Measurements from ENCODE around the gene CBLN1. TPM values are rescaled to one million over a fixed set of nuclear protein-coding genes. Genes with fewer than 3 reads are reported as not detected.

The CBLN1 gene
- total and polyA plus RNA-seq, 2 donors (not counting 1 experiment from before 2014, with no cell fraction given) = not detected

DNA sequence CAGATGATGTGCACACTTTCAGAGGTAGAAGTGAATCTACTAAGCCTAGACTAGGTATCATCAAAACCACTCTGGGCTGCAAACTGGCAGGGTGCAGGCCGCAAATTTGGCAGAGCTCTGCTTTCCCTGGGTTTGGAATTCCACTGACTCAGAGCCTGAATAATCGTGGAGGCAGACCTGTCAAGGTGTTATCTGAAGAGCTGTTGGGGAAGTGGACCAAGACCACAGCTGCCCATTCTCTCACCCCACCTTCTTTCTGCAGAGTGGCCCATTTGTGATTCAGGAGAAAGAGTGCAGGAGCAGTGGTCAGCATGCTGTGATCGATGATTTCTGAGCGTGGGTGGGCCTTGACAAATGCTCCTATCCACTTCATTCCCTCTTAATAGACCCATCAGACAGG is 45.8 kb upstream of the CBLN1 start:
- no peaks in the 10 kb centered on the region for H4K20me1 ChIP-seq (ENCODE audit: control insufficient read depth, extremely low read depth, insufficient read depth, low read length)
- no peaks in the 10 kb centered on the region for H3K4me1 ChIP-seq (ENCODE audit: control insufficient read depth, extremely low read depth, insufficient read depth, low read length)
- H3K79me2 ChIP-seq (ENCODE audit: control insufficient read depth, insufficient read depth, low read length) = no peaks in the 10 kb centered on the region
- no peaks in the 10 kb centered on the region for H3K36me3 ChIP-seq (ENCODE audit: control insufficient read depth, insufficient read depth, low read length)
- TF ChIP-seq EZH2 (IDR thresholded peaks at IDR 0.05; ENCODE audit: low read length, missing control alignments) = no peak
- TF ChIP-seq, protein P1, sequence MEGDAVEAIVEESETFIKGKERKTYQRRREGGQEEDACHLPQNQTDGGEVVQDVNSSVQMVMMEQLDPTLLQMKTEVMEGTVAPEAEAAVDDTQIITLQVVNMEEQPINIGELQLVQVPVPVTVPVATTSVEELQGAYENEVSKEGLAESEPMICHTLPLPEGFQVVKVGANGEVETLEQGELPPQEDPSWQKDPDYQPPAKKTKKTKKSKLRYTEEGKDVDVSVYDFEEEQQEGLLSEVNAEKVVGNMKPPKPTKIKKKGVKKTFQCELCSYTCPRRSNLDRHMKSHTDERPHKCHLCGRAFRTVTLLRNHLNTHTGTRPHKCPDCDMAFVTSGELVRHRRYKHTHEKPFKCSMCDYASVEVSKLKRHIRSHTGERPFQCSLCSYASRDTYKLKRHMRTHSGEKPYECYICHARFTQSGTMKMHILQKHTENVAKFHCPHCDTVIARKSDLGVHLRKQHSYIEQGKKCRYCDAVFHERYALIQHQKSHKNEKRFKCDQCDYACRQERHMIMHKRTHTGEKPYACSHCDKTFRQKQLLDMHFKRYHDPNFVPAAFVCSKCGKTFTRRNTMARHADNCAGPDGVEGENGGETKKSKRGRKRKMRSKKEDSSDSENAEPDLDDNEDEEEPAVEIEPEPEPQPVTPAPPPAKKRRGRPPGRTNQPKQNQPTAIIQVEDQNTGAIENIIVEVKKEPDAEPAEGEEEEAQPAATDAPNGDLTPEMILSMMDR (conservative IDR thresholded peaks at IDR 0.05 in 1 of 2, IDR thresholded peaks at IDR 0.05 in 1 of 2; ENCODE audit: low read depth in 1 of 2, low read length in 2 of 2) = no peak
- DNase-seq (ENCODE audit: low read depth in 2 of 2) = no peak
- H3K4me3 ChIP-seq (replicated peaks in 1 of 4; ENCODE audit: control extremely low read depth in 1 of 4, insufficient read depth in 1 of 4, low read depth in 3 of 4, low read length in 4 of 4) = no peak overlapping the region
- H3K27ac ChIP-seq (ENCODE audit: insufficient read depth, low read length) = no peak overlapping the region
- no peak overlapping the region for H3K4me2 ChIP-seq (ENCODE audit: extremely low read depth, insufficient read depth, low read length)
- no peaks in the 10 kb centered on the region for H3K9me3 ChIP-seq (ENCODE audit: control insufficient read depth, insufficient read depth, low read depth, low read length)
- no peaks in the 10 kb centered on the region for H3K27me3 ChIP-seq (ENCODE audit: control insufficient read depth, insufficient read depth, low read length)
- no peak overlapping the region for H3K9ac ChIP-seq (ENCODE audit: insufficient read depth, low read length)
- H2AFZ ChIP-seq (ENCODE audit: low read length) = no peak overlapping the region

DNA sequence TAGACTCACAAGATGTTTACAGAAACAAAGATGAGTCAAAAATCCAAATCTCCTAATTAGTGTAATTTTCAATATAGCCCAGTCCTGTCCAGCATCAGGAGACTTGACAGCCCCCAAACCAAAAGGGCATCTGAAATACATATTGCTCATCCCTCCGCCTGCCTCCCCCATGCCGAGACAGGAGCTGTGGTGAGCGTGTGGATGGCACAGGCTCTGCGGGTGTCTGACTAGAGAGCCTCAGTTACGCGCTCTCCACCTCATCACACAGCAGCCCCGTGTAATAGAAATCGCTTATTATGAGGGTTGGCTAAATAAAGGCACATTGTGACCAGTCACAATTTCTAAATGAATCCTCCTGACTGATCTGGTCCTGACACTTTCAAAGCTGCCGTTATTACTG is 43.1 kb upstream of the CBLN1 start:
- no peaks in the 10 kb centered on the region for H3K4me1 ChIP-seq (ENCODE audit: control insufficient read depth, extremely low read depth, insufficient read depth, low read length)
- no peak for TF ChIP-seq EZH2 (IDR thresholded peaks at IDR 0.05; ENCODE audit: low read length, missing control alignments)

DNA sequence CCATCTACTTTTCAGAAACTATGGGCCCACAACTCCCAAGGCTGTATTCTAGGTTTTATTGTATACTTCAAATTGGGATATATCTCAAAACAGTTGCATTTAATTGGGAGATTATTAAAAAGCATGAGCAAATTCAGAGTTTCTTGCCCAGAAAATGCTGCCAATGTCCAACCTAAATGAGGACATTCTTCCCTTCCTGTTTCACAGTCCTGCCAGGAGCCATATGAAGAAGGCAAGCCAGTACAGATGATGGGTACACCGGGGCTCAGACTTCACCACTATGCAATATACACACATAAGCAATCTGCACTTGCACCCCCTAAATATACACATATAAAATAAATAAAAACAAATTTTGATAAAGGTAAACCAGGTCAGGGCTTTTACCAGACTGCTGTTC is 34.0 kb upstream of the CBLN1 start:
- no peak overlapping the region for H3K9ac ChIP-seq (ENCODE audit: insufficient read depth, low read length)
- H3K4me2 ChIP-seq (ENCODE audit: extremely low read depth, insufficient read depth, low read length) = no peak overlapping the region
- H3K27ac ChIP-seq (ENCODE audit: insufficient read depth, low read length) = no peak overlapping the region
- H3K4me1 ChIP-seq (ENCODE audit: control insufficient read depth, extremely low read depth, insufficient read depth, low read length) = no peaks in the 10 kb centered on the region
- no peak overlapping the region for H2AFZ ChIP-seq (ENCODE audit: low read length)
- no peaks in the 10 kb centered on the region for H3K9me3 ChIP-seq (ENCODE audit: control insufficient read depth, insufficient read depth, low read depth, low read length)
- DNase-seq (ENCODE audit: low read depth in 2 of 2) = no peak
- TF ChIP-seq, protein P1 (conservative IDR thresholded peaks at IDR 0.05 in 1 of 2, IDR thresholded peaks at IDR 0.05 in 1 of 2; ENCODE audit: low read depth in 1 of 2, low read length in 2 of 2) = no peak
- no peak for TF ChIP-seq EZH2 (IDR thresholded peaks at IDR 0.05; ENCODE audit: low read length, missing control alignments)
- no peaks in the 10 kb centered on the region for H3K79me2 ChIP-seq (ENCODE audit: control insufficient read depth, insufficient read depth, low read length)
- no peaks in the 10 kb centered on the region for H3K36me3 ChIP-seq (ENCODE audit: control insufficient read depth, insufficient read depth, low read length)
- H4K20me1 ChIP-seq (ENCODE audit: control insufficient read depth, extremely low read depth, insufficient read depth, low read length) = no peaks in the 10 kb centered on the region
- no peak overlapping the region for H3K4me3 ChIP-seq (replicated peaks in 1 of 4; ENCODE audit: control extremely low read depth in 1 of 4, insufficient read depth in 1 of 4, low read depth in 3 of 4, low read length in 4 of 4)
- no peaks in the 10 kb centered on the region for H3K27me3 ChIP-seq (ENCODE audit: control insufficient read depth, insufficient read depth, low read length)

More for the DNA sequence above, 43.1 kb upstream of the CBLN1 start:
- Histone ChIP-seq H3K4me2 (ENCODE audit: extremely low read depth, insufficient read depth, low read length) (no peak overlapping the region), H3K27me3 (ENCODE audit: control insufficient read depth, insufficient read depth, low read length) (no peaks in the 10 kb centered on the region), H3K27ac (ENCODE audit: insufficient read depth, low read length) (no peak overlapping the region), H3K9me3 (ENCODE audit: control insufficient read depth, insufficient read depth, low read depth, low read length) (no peaks in the 10 kb centered on the region), H3K36me3 (ENCODE audit: control insufficient read depth, insufficient read depth, low read length) (no peaks in the 10 kb centered on the region), H3K4me3 (replicated peaks in 1 of 4; ENCODE audit: control extremely low read depth in 1 of 4, insufficient read depth in 1 of 4, low read depth in 3 of 4, low read length in 4 of 4) (no peak overlapping the region), H4K20me1 (ENCODE audit: control insufficient read depth, extremely low read depth, insufficient read depth, low read length) (no peaks in the 10 kb centered on the region), H3K9ac (ENCODE audit: insufficient read depth, low read length) (no peak overlapping the region), H3K79me2 (ENCODE audit: control insufficient read depth, insufficient read depth, low read length) (no peaks in the 10 kb centered on the region), H2AFZ (ENCODE audit: low read length) (no peak overlapping the region)
- DNase-seq (ENCODE audit: low read depth in 2 of 2) = no peak

All from fibroblast of lung (primary cell).